Natural killer cell (primary cell): ENCODE data around the gene TWIST2. TPM values are rescaled to one million over a fixed set of nuclear protein-coding genes. Genes with fewer than 3 reads are reported as not detected.

Experiments
- ATAC-seq, 3 donors: fragments of 150-1000 bp in 2 of 3; fragments of 200-7000 bp in 1 of 3; cut with Tn5 transposase; 1 replicate in 1 of 3; 2 replicates in 2 of 3; pipeline ENCODE4 v1.10.0; 2021; ENCODE audit warnings: mild to moderate bottlenecking in 2 of 3, moderate library complexity in 2 of 3
- DNase-seq, 2 donors: peaks; one replicate each; pipeline versions ENCODE4 v3.0.0 to v3.0.0-alpha.2; 2013 to 2021; ENCODE audit warnings: mixed read lengths in 1 of 2
- H3K27ac ChIP-seq: one replicate; pipeline ENCODE4 v1.5.1; 2013; ENCODE audit warnings: mild to moderate bottlenecking, low read length
- H3K27me3 ChIP-seq: one replicate; pipeline ENCODE4 v1.6.1; 2013; ENCODE audit warnings: low read length; ENCODE audit not compliant: control insufficient read depth, insufficient read depth
- H3K36me3 ChIP-seq: one replicate; pipeline ENCODE4 v1.6.1; 2013; ENCODE audit warnings: low read length; ENCODE audit not compliant: control insufficient read depth, insufficient read depth
- H3K4me1 ChIP-seq: one replicate; pipeline ENCODE4 v1.6.1; 2013; ENCODE audit warnings: low read length; ENCODE audit not compliant: control insufficient read depth, insufficient read depth
- H3K4me3 ChIP-seq: one replicate; pipeline ENCODE4 v1.5.1; 2013; ENCODE audit warnings: low read length
- H3K9me3 ChIP-seq: one replicate; pipeline ENCODE4 v1.6.1; 2013; ENCODE audit warnings: low read length; ENCODE audit not compliant: control insufficient read depth, insufficient read depth
- H3K27ac Mint-ChIP-seq, 2 donors: one replicate each; pipeline ENCODE4 v1.8.0; 2022; ENCODE audit warnings: mild to moderate bottlenecking in 2 of 2, mixed read lengths in 2 of 2, moderate library complexity in 1 of 2
- H3K27me3 Mint-ChIP-seq, 2 donors: one replicate each; pipeline ENCODE4 v1.8.0; 2022; ENCODE audit warnings: low read depth in 2 of 2, mixed read lengths in 2 of 2
- H3K36me3 Mint-ChIP-seq: one replicate; pipeline ENCODE4 v1.8.0; 2022; ENCODE audit warnings: mixed read lengths
- H3K4me1 Mint-ChIP-seq, 2 donors: one replicate each; pipeline ENCODE4 v1.8.0; 2022; ENCODE audit warnings: mixed read lengths in 2 of 2
- H3K4me3 Mint-ChIP-seq: one replicate; pipeline ENCODE4 v1.8.0; 2022; ENCODE audit warnings: mild to moderate bottlenecking, moderate library complexity, mixed read lengths
- H3K9me3 Mint-ChIP-seq, 2 donors: one replicate each; pipeline ENCODE4 v1.8.0; 2022; ENCODE audit warnings: mixed read lengths in 2 of 2
- CTCF ChIP-seq: fragments of 200-600 bp; IDR thresholded peaks from one replicate; pipeline ENCODE4 v1.8.0; 2022; ENCODE audit warnings: antibody characterized with exemption
- WGBS: methylation state at CpG from one replicate; pipeline ENCODE4 v1.1.7; 2013; ENCODE audit warnings: missing lambda C conversion rate; ENCODE audit not compliant: insufficient coverage; 5-methylcytosine and 5-hydroxymethylcytosine counted together
- intact Hi-C: fragments of 100-400 bp; cut with micrococcal nuclease; formaldehyde crosslinking; loops from one replicate; pipeline ENCODE4 v1.14.2; 2022
- total RNA-seq, 4 donors: library from RNA; stranded (reverse); fragments of 120-200 nt in 1 of 4; gene quantifications; one replicate each; pipeline versions ENCODE4 v1.2.3 to v1.2.4, GENCODE V29; 2013 to 2022

The TWIST2 gene
- total RNA-seq, 3 donors from 2014 or later (not counting 1 experiment from before 2014, with no cell fraction given) = not detected

- no peak for TF ChIP-seq CTCF
- no peaks in the 10 kb centered on the region for H3K4me1 Mint-ChIP-seq
Observed at GRCh38 chr2:238876232-238876630, 28.3 kb downstream of the TWIST2 start.

GRCh38 chr2:238878051-238878735, 30.3 kb downstream of the TWIST2 start:
- Mint-ChIP-seq H3K9me3 (no peaks in the 10 kb centered on the region), H3K4me3 (no peak overlapping the region)

More at GRCh38 chr2:238876232-238876630, 28.3 kb downstream of the TWIST2 start:
- Histone ChIP-seq H3K27ac (no peak overlapping the region), H3K4me3 (no peak overlapping the region), H3K27me3 (no peaks in the 10 kb centered on the region), H3K4me1 (no peaks in the 10 kb centered on the region), H3K9me3 (no peaks in the 10 kb centered on the region), H3K36me3 (no peaks in the 10 kb centered on the region)
- intact Hi-C loops = no loop called here
- H3K9me3 Mint-ChIP-seq = no peaks in the 10 kb centered on the region
- WGBS = 87% methylated on average over 3 of the region's 3 CpGs
- H3K27me3 Mint-ChIP-seq = peaks cover 0 to 5% of the 10 kb centered on the region in 2 donors
- DNase-seq (no peak), ATAC-seq (no peak)
- no peak overlapping the region for H3K4me3 Mint-ChIP-seq
- H3K27ac Mint-ChIP-seq = no peak overlapping the region
- H3K36me3 Mint-ChIP-seq = no peaks in the 10 kb centered on the region

GRCh38 chr2:238879043-238879442, 31.2 kb downstream of the TWIST2 start:
- H3K27ac Mint-ChIP-seq = no peak overlapping the region
- DNase-seq (no peak), ATAC-seq (peak in 1 of 3 donors; percentile 27)
- peaks cover 10% of the 10 kb centered on the region in 2 donors for H3K27me3 Mint-ChIP-seq
- intact Hi-C loops = no loop called here
- Histone ChIP-seq H3K27ac (no peak overlapping the region), H3K4me1 (no peaks in the 10 kb centered on the region), H3K4me3 (no peak overlapping the region), H3K9me3 (no peaks in the 10 kb centered on the region), H3K36me3 (no peaks in the 10 kb centered on the region), H3K27me3 (no peaks in the 10 kb centered on the region)
- no peaks in the 10 kb centered on the region for H3K36me3 Mint-ChIP-seq
- no peak for TF ChIP-seq CTCF
- no peaks in the 10 kb centered on the region for H3K9me3 Mint-ChIP-seq
- H3K4me1 Mint-ChIP-seq = no peaks in the 10 kb centered on the region
- 79% methylated on average over 6 of the region's 6 CpGs for WGBS
- H3K4me3 Mint-ChIP-seq = no peak overlapping the region

More at GRCh38 chr2:238878051-238878735, 30.3 kb downstream of the TWIST2 start:
- Histone ChIP-seq H3K27me3 (no peaks in the 10 kb centered on the region), H3K4me1 (no peaks in the 10 kb centered on the region), H3K36me3 (no peaks in the 10 kb centered on the region), H3K4me3 (no peak overlapping the region), H3K27ac (no peak overlapping the region), H3K9me3 (no peaks in the 10 kb centered on the region)
- intact Hi-C loops = no loop called here
- Mint-ChIP-seq H3K4me1 (no peaks in the 10 kb centered on the region), H3K27ac (no peak overlapping the region), H3K36me3 (no peaks in the 10 kb centered on the region), H3K27me3 (peaks cover 6 to 8% of the 10 kb centered on the region in 2 donors)
- WGBS = 93% methylated on average over 8 of the region's 8 CpGs
- no peak for DNase-seq
- no peak for ATAC-seq
- TF ChIP-seq CTCF = no peak
